GM18873 (cell line): Measurements from ENCODE around the gene FSTL4.

ENCODE experiments used
- ATAC-seq: cut with Tn5 transposase; IDR thresholded peaks from one replicate; pipeline ENCODE4 v1.9.1; 2021; ENCODE audit warnings: mild to moderate bottlenecking, moderate library complexity, moderate number of reproducible peaks; ENCODE audit not compliant: unreplicated experiment, low FRiP score

The FSTL4 gene

GRCh38 chr5:133254803-133255202, 357.5 kb downstream of the FSTL4 start:
- ATAC-seq = no peak

- no peak for ATAC-seq
Measured at GRCh38 chr5:133253671-133254070, 358.7 kb downstream of the FSTL4 start.

- ATAC-seq = no peak
Measured at GRCh38 chr5:133253070-133253469, 359.3 kb downstream of the FSTL4 start.

- no peak for ATAC-seq
Measured at GRCh38 chr5:133252133-133252480, 360.2 kb downstream of the FSTL4 start.

GRCh38 chr5:133251296-133252132, 360.8 kb downstream of the FSTL4 start:
- ATAC-seq = no peak

GRCh38 chr5:133250527-133250926, 361.8 kb downstream of the FSTL4 start:
- no peak for ATAC-seq

GRCh38 chr5:133249593-133249992, 362.7 kb downstream of the FSTL4 start:
- ATAC-seq = no peak

GRCh38 chr5:133247881-133248624, 364.3 kb downstream of the FSTL4 start:
- ATAC-seq = no peak

- ATAC-seq = no peak
Measured at GRCh38 chr5:133247151-133247709, 365.1 kb downstream of the FSTL4 start.

GRCh38 chr5:133246376-133247150, 365.8 kb downstream of the FSTL4 start:
- ATAC-seq = no peak

- no peak for ATAC-seq
Measured at GRCh38 chr5:133246053-133246370, 366.3 kb downstream of the FSTL4 start.

- no peak for ATAC-seq
Measured at GRCh38 chr5:133245191-133246052, 366.9 kb downstream of the FSTL4 start.

GRCh38 chr5:133244242-133244641, 368.1 kb downstream of the FSTL4 start:
- ATAC-seq = peak; percentile 52

GRCh38 chr5:133243196-133243595, 369.1 kb downstream of the FSTL4 start:
- ATAC-seq = no peak

GRCh38 chr5:133242221-133242835, 370.0 kb downstream of the FSTL4 start:
- ATAC-seq = no peak

GRCh38 chr5:133241179-133242092, 370.9 kb downstream of the FSTL4 start:
- ATAC-seq = no peak

- ATAC-seq = peak; percentile 73
Measured at GRCh38 chr5:133240425-133241091, 371.8 kb downstream of the FSTL4 start.
